Duodenal mucosa (tissue), 2 donors: Measurements from ENCODE around the gene KRT85.

Source experiments
- H3K27ac ChIP-seq: one replicate; pipeline ENCODE4 v1.7.0; 2013; ENCODE audit warnings: low read depth, low read length
- H3K27me3 ChIP-seq, 2 donors: one replicate each; pipeline ENCODE4 v1.7.0; 2013; ENCODE audit warnings: low read length in 2 of 2, control low read depth in 1 of 2; ENCODE audit not compliant: insufficient read depth in 2 of 2, control insufficient read depth in 1 of 2
- H3K36me3 ChIP-seq, 2 donors: one replicate each; pipeline ENCODE4 v1.7.0; 2013; ENCODE audit warnings: low read length in 2 of 2, control low read depth in 1 of 2; ENCODE audit not compliant: insufficient read depth in 2 of 2, control insufficient read depth in 1 of 2
- H3K4me1 ChIP-seq, 2 donors: one replicate each; pipeline ENCODE4 v1.7.0; 2013; ENCODE audit warnings: low read length in 2 of 2, control low read depth in 1 of 2; ENCODE audit not compliant: insufficient read depth in 2 of 2, control insufficient read depth in 1 of 2
- H3K4me3 ChIP-seq, 2 donors: one replicate each; pipeline ENCODE4 v1.7.0; 2013; ENCODE audit warnings: low read length in 2 of 2, low read depth in 1 of 2
- H3K9ac ChIP-seq, 2 donors: one replicate each; pipeline ENCODE4 v1.7.0; 2013; ENCODE audit warnings: low read length in 2 of 2, low read depth in 1 of 2
- H3K9me3 ChIP-seq, 2 donors: one replicate each; pipeline ENCODE4 v1.7.0; 2013; ENCODE audit warnings: low read length in 2 of 2, control low read depth in 1 of 2; ENCODE audit not compliant: control insufficient read depth in 1 of 2

The KRT85 gene

GRCh38 chr12:52396656-52397055 is 29.4 kb upstream of the KRT85 start:
- no peaks in the 10 kb centered on the region for H3K4me1 ChIP-seq
- H3K27ac ChIP-seq = no peak overlapping the region
- H3K4me3 ChIP-seq = no peak overlapping the region
- no peaks in the 10 kb centered on the region for H3K27me3 ChIP-seq
- no peaks in the 10 kb centered on the region for H3K9me3 ChIP-seq
- no peaks in the 10 kb centered on the region for H3K36me3 ChIP-seq
- H3K9ac ChIP-seq = no peak overlapping the region

- Histone ChIP-seq H3K36me3 (no peaks in the 10 kb centered on the region), H3K27me3 (no peaks in the 10 kb centered on the region), H3K4me1 (no peaks in the 10 kb centered on the region), H3K4me3 (no peak overlapping the region), H3K9me3 (no peaks in the 10 kb centered on the region), H3K27ac (no peak overlapping the region), H3K9ac (no peak overlapping the region)
Observed at GRCh38 chr12:52395761-52396434, 28.6 kb upstream of the KRT85 start.

GRCh38 chr12:52394836-52395405 is 27.6 kb upstream of the KRT85 start:
- Histone ChIP-seq H3K9ac (no peak overlapping the region), H3K4me3 (no peak overlapping the region), H3K9me3 (no peaks in the 10 kb centered on the region), H3K36me3 (no peaks in the 10 kb centered on the region), H3K27ac (no peak overlapping the region), H3K27me3 (no peaks in the 10 kb centered on the region), H3K4me1 (no peaks in the 10 kb centered on the region)

GRCh38 chr12:52392465-52393007 is 25.3 kb upstream of the KRT85 start:
- no peak overlapping the region for H3K9ac ChIP-seq
- no peaks in the 10 kb centered on the region for H3K9me3 ChIP-seq
- H3K27me3 ChIP-seq = peaks cover 0 to 8% of the 10 kb centered on the region in 2 donors

GRCh38 chr12:52391618-52392002 is 24.3 kb upstream of the KRT85 start:
- no peaks in the 10 kb centered on the region for H3K4me1 ChIP-seq
- H3K9me3 ChIP-seq = no peaks in the 10 kb centered on the region
- peaks cover 0 to 8% of the 10 kb centered on the region in 2 donors for H3K27me3 ChIP-seq
- no peak overlapping the region for H3K4me3 ChIP-seq
- no peak overlapping the region for H3K27ac ChIP-seq
- no peak overlapping the region for H3K9ac ChIP-seq
- no peaks in the 10 kb centered on the region for H3K36me3 ChIP-seq

More at GRCh38 chr12:52392465-52393007, 25.3 kb upstream of the KRT85 start:
- no peak overlapping the region for H3K27ac ChIP-seq
- H3K4me1 ChIP-seq = no peaks in the 10 kb centered on the region
- H3K4me3 ChIP-seq = no peak overlapping the region
- no peaks in the 10 kb centered on the region for H3K36me3 ChIP-seq

GRCh38 chr12:52390739-52391617 is 23.7 kb upstream of the KRT85 start:
- H3K27me3 ChIP-seq = peaks cover 0 to 8% of the 10 kb centered on the region in 2 donors
- no peak overlapping the region for H3K27ac ChIP-seq
- no peak overlapping the region for H3K4me3 ChIP-seq
- no peaks in the 10 kb centered on the region for H3K9me3 ChIP-seq
- H3K36me3 ChIP-seq = no peaks in the 10 kb centered on the region
- no peaks in the 10 kb centered on the region for H3K4me1 ChIP-seq
- H3K9ac ChIP-seq = no peak overlapping the region

- no peak overlapping the region for H3K9ac ChIP-seq
- no peaks in the 10 kb centered on the region for H3K4me1 ChIP-seq
- H3K36me3 ChIP-seq = no peaks in the 10 kb centered on the region
- no peak overlapping the region for H3K27ac ChIP-seq
- no peak overlapping the region for H3K4me3 ChIP-seq
- H3K9me3 ChIP-seq = no peaks in the 10 kb centered on the region
- H3K27me3 ChIP-seq = peaks cover 0 to 8% of the 10 kb centered on the region in 2 donors
Observed at GRCh38 chr12:52389313-52390207, 22.3 kb upstream of the KRT85 start.

GRCh38 chr12:52387859-52388258 is 20.6 kb upstream of the KRT85 start:
- H3K4me1 ChIP-seq = no peaks in the 10 kb centered on the region
- no peak overlapping the region for H3K27ac ChIP-seq

GRCh38 chr12:52385226-52385702 is 18.0 kb upstream of the KRT85 start, which contains the start of gene KRT84:
TSS of gene KRT84 (minus strand) at chr12:52385652. CDS start at chr12:52385585, 67 bp downstream.
- no peak within 1 kb of the TSS for H3K9ac ChIP-seq
- H3K27ac ChIP-seq = no peak within 1 kb of the TSS
- H3K4me1 ChIP-seq = no peaks in the 10 kb centered on the region
- H3K9me3 ChIP-seq = no peaks in the 10 kb centered on the region
- no peak within 1 kb of the TSS for H3K4me3 ChIP-seq
- H3K27me3 ChIP-seq = peaks cover 0 to 14% of the 10 kb centered on the region in 2 donors
- no peaks in the 10 kb centered on the region for H3K36me3 ChIP-seq

More at GRCh38 chr12:52387859-52388258, 20.6 kb upstream of the KRT85 start:
- Histone ChIP-seq H3K9ac (no peak overlapping the region), H3K27me3 (peaks cover 0 to 8% of the 10 kb centered on the region in 2 donors), H3K9me3 (no peaks in the 10 kb centered on the region), H3K36me3 (no peaks in the 10 kb centered on the region), H3K4me3 (no peak overlapping the region)
